ENCODE data around the gene FOXP1.

DNA sequence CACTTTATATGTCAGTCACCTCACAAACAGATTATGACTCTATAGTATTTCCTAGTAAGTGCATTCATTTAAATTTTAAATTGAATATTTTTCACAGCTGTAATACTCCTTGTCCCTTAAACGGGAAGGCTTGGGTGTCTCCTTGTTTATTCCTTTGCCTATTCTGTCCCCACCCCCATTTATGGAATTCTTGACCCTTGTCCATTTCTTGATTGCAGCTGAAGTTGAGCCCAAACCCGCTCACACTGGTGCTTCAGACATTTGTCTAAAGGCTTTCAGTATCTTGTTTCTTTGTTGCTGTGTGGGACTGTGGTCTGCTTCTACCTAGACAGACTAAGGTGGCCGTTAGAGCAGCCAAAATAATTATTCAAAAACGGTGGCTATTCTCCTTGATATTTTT lies 449.7 kb downstream of the FOXP1 start:
- TF ChIP-seq TAF1 (IDR thresholded peaks at IDR 0.05; ENCODE audit: borderline replicate concordance, low read depth, low read length) (no peak), POLR2A (IDR thresholded peaks at IDR 0.05; ENCODE audit: low read depth, low read length) (no peak)

Measured in GM12892 (cell line).